GM23338 (cell line): ENCODE measurements around the gene GALNT9. TPM values are rescaled to one million over a fixed set of nuclear protein-coding genes. Genes with fewer than 3 reads are reported as not detected.

Experiments used
- ATAC-seq: fragments of 200-7000 bp; cut with Tn5 transposase; 3 replicates; pipeline ENCODE4 v1.9.1; 2020
- DNase-seq: peaks from one replicate; pipeline ENCODE4 v3.0.0-alpha.2; 2015; ENCODE audit warnings: low spot score
- H2AFZ ChIP-seq: fragments of 200-600 bp; sonication (generic); 2 replicates; pipeline ENCODE4 v1.8.0; 2016; ENCODE audit warnings: antibody characterized with exemption, mild to moderate bottlenecking, moderate library complexity
- H3F3A ChIP-seq: fragments of 200-600 bp; sonication (generic); replicated peaks from 2 replicates; pipeline ENCODE4 v1.8.0; 2017; ENCODE audit warnings: antibody characterized with exemption, mixed run types, low read depth
- H3K27ac ChIP-seq: fragments of 200-600 bp; sonication (generic); 2 replicates; pipeline ENCODE4 v1.6.1; 2016; ENCODE audit warnings: low read depth
- H3K27me3 ChIP-seq: fragments of 200-600 bp; sonication (generic); 2 replicates; pipeline ENCODE4 v1.8.0; 2016; ENCODE audit warnings: mild to moderate bottlenecking, mixed run types, moderate library complexity; ENCODE audit not compliant: insufficient read depth
- H3K36me3 ChIP-seq: fragments of 200-600 bp; sonication (generic); 2 replicates; pipeline ENCODE4 v1.8.0; 2016; ENCODE audit warnings: mild to moderate bottlenecking; ENCODE audit not compliant: insufficient read depth
- H3K4me1 ChIP-seq: fragments of 200-600 bp; sonication (generic); 2 replicates; pipeline ENCODE4 v1.8.0; 2016; ENCODE audit warnings: mild to moderate bottlenecking, moderate library complexity; ENCODE audit not compliant: insufficient read depth
- H3K4me2 ChIP-seq: fragments of 200-600 bp; sonication (generic); 2 replicates; pipeline ENCODE4 v1.7.1; 2017; ENCODE audit warnings: mixed run types
- H3K4me3 ChIP-seq: fragments of 200-600 bp; sonication (generic); 2 replicates; pipeline ENCODE4 v1.6.1; 2016; ENCODE audit warnings: mixed run types
- H3K79me2 ChIP-seq: fragments of 200-600 bp; sonication (generic); replicated peaks from 2 replicates; pipeline ENCODE4 v1.8.0; 2017; ENCODE audit warnings: mild to moderate bottlenecking; ENCODE audit not compliant: insufficient read depth
- H3K9me2 ChIP-seq: fragments of 200-600 bp; sonication (generic); 2 replicates; pipeline ENCODE4 v1.8.0; 2017; ENCODE audit not compliant: insufficient read depth
- H4K20me1 ChIP-seq: fragments of 200-600 bp; sonication (generic); replicated peaks from 2 replicates; pipeline ENCODE4 v1.8.0; 2017; ENCODE audit warnings: mild to moderate bottlenecking; ENCODE audit not compliant: insufficient read depth
- H3K27ac Mint-ChIP-seq: 2 replicates; pipeline ENCODE4 v1.8.0; 2020; ENCODE audit warnings: inconsistent platforms, mild to moderate bottlenecking, moderate library complexity, mixed read lengths
- H3K27me3 Mint-ChIP-seq: 3 replicates; pipeline ENCODE4 v1.8.0; 2022; ENCODE audit warnings: low read depth, mild to moderate bottlenecking, moderate library complexity, mixed read lengths, inconsistent platforms; ENCODE audit not compliant: insufficient read depth, poor library complexity
- H3K36me3 Mint-ChIP-seq: 3 replicates; pipeline ENCODE4 v1.8.0; 2021; ENCODE audit warnings: low read depth, mild to moderate bottlenecking, inconsistent platforms, moderate library complexity, mixed read lengths
- H3K4me1 Mint-ChIP-seq: 3 replicates; pipeline ENCODE4 v1.8.0; 2020; ENCODE audit warnings: mild to moderate bottlenecking, inconsistent platforms, mixed read lengths
- H3K4me3 Mint-ChIP-seq: 3 replicates; pipeline ENCODE4 v1.8.0; 2021; ENCODE audit warnings: moderate library complexity, mild to moderate bottlenecking, inconsistent platforms, mixed read lengths
- H3K9me3 Mint-ChIP-seq: 3 replicates; pipeline ENCODE4 v1.8.0; 2020; ENCODE audit warnings: moderate library complexity, mild to moderate bottlenecking, inconsistent platforms, mixed read lengths
- CREB1 ChIP-seq: fragments of 250-450 bp; sonication (Bioruptor Pico); IDR thresholded peaks from 2 replicates; pipeline ENCODE4 v1.5.0; 2020; ENCODE audit warnings: low read depth, mild to moderate bottlenecking, moderate library complexity
- JUNB ChIP-seq: IDR thresholded peaks from one replicate; pipeline ENCODE4 v1.6.1; 2016; ENCODE audit warnings: antibody characterized with exemption; ENCODE audit not compliant: unreplicated experiment
- POLR2AphosphoS5 ChIP-seq: IDR thresholded peaks from 2 replicates; pipeline ENCODE4 v1.6.1; 2016; ENCODE audit warnings: antibody characterized with exemption, low read depth
- STAT1 ChIP-seq: IDR thresholded peaks from one replicate; pipeline ENCODE4 v1.6.1; 2016; ENCODE audit warnings: antibody characterized with exemption; ENCODE audit not compliant: unreplicated experiment
- ZNF331 ChIP-seq: fragments of 250-450 bp; sonication (Bioruptor Pico); IDR thresholded peaks from 2 replicates; pipeline ENCODE4 v1.5.0; 2020; ENCODE audit warnings: low read depth, mild to moderate bottlenecking, moderate library complexity
- ZNF462 ChIP-seq: fragments of 250-450 bp; sonication (Bioruptor Pico); IDR thresholded peaks from 2 replicates; pipeline ENCODE4 v1.5.0; 2020; ENCODE audit warnings: mild to moderate bottlenecking, moderate library complexity
- polyA plus RNA-seq: library from polyadenylated mRNA; unstranded; fragments of >200 nt; fragmentation: Nextera tagmentation; extraction: Ambion mirVana; gene quantifications from 2 replicates; pipeline ENCODE4 v1.2.1, GENCODE V29; 2016
- total RNA-seq: library from RNA; depleted of rRNA; stranded (reverse); fragments of >200 nt; shearing (Covaris generic); gene quantifications from 2 replicates; pipeline ENCODE4 v1.2.3, GENCODE V29; 2014

The GALNT9 gene
- total and polyA plus RNA-seq, 2 experiments from 2014 or later: 0.81 to 2.5 TPM

- TF ChIP-seq ZNF462 (CRISPR knock-in tag): no peak
Observed at GRCh38 chr12:132245521-132246101, 83.8 kb downstream of the GALNT9 start (continued).

- no peak overlapping the region for H3K4me2 ChIP-seq
- H3K27ac Mint-ChIP-seq: no peak overlapping the region
- no peak overlapping the region for H3K27ac ChIP-seq
- no peaks in the 10 kb centered on the region for H3K9me2 ChIP-seq
- no peak for DNase-seq
- no peaks in the 10 kb centered on the region; the same call in 1 of the 2 replicates for H3F3A ChIP-seq
- H3K36me3 ChIP-seq: no peaks in the 10 kb centered on the region
- H3K4me1 ChIP-seq: no peaks in the 10 kb centered on the region
- H3K4me3 Mint-ChIP-seq: no peak overlapping the region
- peaks cover 5% of the 10 kb centered on the region; the same call in 1 of the 3 replicates for H3K4me1 Mint-ChIP-seq
- H3K79me2 ChIP-seq: no peaks in the 10 kb centered on the region
- no peaks in the 10 kb centered on the region; the same call in 1 of the 3 replicates for H3K9me3 Mint-ChIP-seq
- TF ChIP-seq ZNF331 (CRISPR knock-in tag): no peak
- TF ChIP-seq STAT1: no peak
- no peak for TF ChIP-seq JUNB
- TF ChIP-seq POLR2AphosphoS5: no peak
- TF ChIP-seq CREB1 (CRISPR knock-in tag): no peak
- ATAC-seq: no peak
- no peaks in the 10 kb centered on the region for H4K20me1 ChIP-seq
- H3K4me3 ChIP-seq: no peak overlapping the region
- H3K27me3 Mint-ChIP-seq: peaks cover 22% of the 10 kb centered on the region
- no peaks in the 10 kb centered on the region; the same call in 2 of the 3 replicates for H3K36me3 Mint-ChIP-seq
- no peak overlapping the region for H2AFZ ChIP-seq
- no peaks in the 10 kb centered on the region for H3K27me3 ChIP-seq
Observed at GRCh38 chr12:132244724-132245295, 84.6 kb downstream of the GALNT9 start.
